AG09309 (cell line): Measurements from ENCODE around the gene CLCN5.

Experiments used
- DNase-seq: peaks from one replicate; pipeline ENCODE4 v3.0.0-alpha.2; 2010; ENCODE audit warnings: low read depth
- H3K4me3 ChIP-seq: 2 replicates; pipeline ENCODE4 v1.5.1; 2011; ENCODE audit warnings: mild to moderate bottlenecking, low read depth, low read length, moderate library complexity; ENCODE audit not compliant: control insufficient read depth
- TF ChIP-seq, protein P1 (sequence below): IDR thresholded peaks from 2 replicates; pipeline ENCODE4 v1.5.1; 2011; ENCODE audit warnings: mild to moderate bottlenecking, low read depth, low read length, inconsistent platforms; ENCODE audit not compliant: insufficient read depth, control insufficient read depth; ENCODE audit errors: missing control alignments

Gene CLCN5

DNA sequence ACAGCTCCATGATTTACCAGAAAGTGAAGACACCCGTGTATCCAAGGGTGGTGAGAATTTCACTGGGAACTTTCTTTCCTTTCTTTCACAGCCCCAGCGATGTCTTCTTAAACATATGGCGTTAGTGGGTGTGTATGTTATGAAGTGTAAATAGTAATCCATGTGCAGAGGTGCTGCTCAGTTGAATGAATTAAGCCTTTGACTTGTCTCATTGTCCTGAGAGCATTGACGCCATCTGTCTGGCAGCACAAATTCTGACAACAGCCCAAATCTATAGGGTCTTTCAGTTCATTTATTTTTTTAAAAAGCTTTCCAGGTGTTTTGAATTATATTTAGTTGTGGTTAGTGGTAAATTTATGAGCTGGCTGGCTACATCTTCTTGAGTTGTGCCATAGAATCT is 69.4 kb downstream of the CLCN5 start:
- no peak for DNase-seq
- TF ChIP-seq, protein P1, sequence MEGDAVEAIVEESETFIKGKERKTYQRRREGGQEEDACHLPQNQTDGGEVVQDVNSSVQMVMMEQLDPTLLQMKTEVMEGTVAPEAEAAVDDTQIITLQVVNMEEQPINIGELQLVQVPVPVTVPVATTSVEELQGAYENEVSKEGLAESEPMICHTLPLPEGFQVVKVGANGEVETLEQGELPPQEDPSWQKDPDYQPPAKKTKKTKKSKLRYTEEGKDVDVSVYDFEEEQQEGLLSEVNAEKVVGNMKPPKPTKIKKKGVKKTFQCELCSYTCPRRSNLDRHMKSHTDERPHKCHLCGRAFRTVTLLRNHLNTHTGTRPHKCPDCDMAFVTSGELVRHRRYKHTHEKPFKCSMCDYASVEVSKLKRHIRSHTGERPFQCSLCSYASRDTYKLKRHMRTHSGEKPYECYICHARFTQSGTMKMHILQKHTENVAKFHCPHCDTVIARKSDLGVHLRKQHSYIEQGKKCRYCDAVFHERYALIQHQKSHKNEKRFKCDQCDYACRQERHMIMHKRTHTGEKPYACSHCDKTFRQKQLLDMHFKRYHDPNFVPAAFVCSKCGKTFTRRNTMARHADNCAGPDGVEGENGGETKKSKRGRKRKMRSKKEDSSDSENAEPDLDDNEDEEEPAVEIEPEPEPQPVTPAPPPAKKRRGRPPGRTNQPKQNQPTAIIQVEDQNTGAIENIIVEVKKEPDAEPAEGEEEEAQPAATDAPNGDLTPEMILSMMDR, result no peak
- no peak overlapping the region for H3K4me3 ChIP-seq

DNA sequence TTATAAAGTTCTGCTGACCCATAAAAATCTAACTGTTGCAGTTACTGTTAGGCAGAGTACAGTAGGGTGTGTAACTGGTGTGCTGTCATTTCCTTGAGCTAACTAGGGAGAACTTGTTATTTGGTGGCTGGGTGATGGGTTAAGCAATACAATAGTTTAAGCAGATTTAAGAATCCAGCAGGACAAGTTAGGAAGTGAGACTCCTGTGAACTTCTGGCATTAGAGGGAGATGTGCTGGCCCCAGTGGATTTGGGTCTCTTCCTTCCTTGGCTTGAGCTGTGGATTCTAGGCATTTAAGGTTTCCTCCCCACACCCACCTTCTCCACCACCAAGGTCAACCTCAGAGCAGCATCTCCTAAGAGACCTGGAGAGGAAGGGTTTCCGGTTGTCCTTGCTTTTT is 70.5 kb downstream of the CLCN5 start:
- TF ChIP-seq, protein P1, result no peak
- no peak for DNase-seq
- no peak overlapping the region for H3K4me3 ChIP-seq

DNA sequence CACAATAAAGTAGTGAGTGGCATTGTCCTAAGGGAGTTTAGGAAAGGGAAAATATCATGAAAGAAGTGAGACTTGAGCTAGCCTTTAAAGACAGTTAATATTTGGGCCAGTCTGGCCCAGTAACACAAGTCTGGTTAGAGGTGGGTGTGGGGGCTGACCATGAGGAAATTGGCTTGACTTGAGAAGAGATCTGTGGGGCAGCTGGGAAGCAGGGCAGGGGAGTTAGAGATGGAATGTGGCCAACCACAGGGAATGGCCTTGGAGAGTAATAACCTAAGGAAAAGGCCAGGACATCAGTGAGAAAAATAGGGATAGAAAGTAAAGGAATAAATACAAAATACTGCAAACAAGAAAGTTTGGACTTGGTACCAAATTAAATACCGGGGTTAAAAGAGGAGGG is 71.3 kb downstream of the CLCN5 start:
- no peak for DNase-seq
- TF ChIP-seq, protein P1, result no peak
- no peak overlapping the region for H3K4me3 ChIP-seq

DNA sequence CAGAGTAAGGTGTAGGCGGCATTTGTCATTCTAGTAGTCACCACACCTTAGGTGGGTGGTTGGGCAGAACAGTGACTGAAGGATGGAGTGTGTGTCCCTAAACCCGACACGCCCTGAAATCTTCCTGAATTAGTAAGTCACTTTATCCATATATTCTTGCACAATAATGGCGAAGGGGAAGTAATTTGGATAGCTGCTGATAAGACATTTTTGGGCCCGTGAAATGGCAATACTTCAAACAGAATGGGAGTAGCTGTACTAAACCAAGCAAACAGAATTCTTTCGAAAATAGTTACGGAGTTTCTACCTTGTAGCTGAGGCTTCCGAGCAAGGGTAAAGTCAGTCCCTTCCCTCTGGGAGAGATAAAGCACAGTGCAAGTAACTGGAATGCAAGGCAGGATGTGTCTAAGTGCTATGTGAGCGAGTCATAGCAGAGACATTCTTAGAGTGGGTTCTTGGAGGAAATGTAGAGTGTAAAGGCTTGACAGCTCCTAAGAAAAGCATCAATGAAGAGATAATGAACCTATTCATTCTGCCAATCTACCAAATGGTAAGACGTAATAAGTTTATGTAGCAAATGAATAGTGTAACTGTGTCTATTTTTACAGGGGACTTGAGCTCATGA is 72.8 kb downstream of the CLCN5 start:
- H3K4me3 ChIP-seq, result no peak overlapping the region

DNA sequence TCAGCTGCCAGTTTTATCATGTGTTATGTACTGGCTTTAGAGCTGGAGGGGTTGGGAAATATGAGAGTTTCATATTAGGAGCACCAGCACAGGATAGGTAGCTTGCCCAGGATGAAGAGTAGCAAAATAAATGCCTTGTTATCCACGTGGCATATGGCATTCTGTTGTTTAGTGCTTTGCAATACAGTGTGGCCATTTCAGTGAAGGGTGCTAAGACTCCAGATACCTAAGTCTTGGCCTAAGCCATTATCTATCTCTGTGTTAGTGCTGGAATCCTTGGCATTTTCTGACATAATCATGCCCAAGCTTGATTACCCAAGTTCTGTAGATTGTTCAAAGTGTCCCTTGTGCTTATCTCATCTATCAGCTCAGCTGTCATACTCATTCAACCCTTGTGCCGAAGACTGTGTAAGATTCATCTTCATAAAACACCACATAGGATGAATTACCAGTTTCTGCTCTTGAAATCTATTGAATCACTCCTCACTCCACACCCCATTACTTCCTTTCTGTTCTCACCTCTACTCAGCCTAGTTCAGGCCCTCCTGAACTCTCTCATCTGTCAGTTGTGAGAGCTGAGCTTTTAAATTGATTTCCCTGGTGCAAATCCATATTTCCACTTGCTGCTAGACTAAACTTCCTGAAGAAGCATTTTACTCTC is 73.5 kb downstream of the CLCN5 start:
- TF ChIP-seq, protein P1, result no peak

More for the DNA sequence above, 72.8 kb downstream of the CLCN5 start:
- peak; percentile 11 for DNase-seq
- TF ChIP-seq, protein P1, result no peak

DNA sequence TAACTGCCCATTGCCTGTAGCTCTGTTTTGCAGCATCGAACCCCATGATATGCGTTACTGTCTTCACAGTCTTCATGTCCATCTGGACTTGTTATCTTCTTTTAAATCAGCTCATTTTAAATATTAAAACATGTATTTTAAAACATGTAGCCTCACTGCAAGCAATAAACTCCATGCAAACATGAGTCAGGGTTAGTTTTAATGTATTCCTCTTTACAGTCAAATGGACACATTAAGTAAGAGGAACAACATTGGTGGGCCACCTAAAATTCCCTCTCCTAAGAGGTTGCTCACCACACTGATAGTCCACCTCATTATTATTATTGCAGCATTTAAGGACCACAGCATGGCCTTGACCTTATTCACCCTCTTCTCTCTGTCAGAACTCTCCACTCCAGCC is 74.1 kb downstream of the CLCN5 start:
- TF ChIP-seq, protein P1, result no peak
- no peak for DNase-seq
- H3K4me3 ChIP-seq, result no peak overlapping the region

More for the DNA sequence above, 73.5 kb downstream of the CLCN5 start:
- DNase-seq, result no peak
- H3K4me3 ChIP-seq, result no peak overlapping the region
